Measurements from ENCODE around the gene PPP4R3A.

GRCh38 chr14:91511043-91511383 is 903 bp upstream of the PPP4R3A start:
- no peak for TF ChIP-seq EZH2 (IDR thresholded peaks at IDR 0.05; ENCODE audit: borderline replicate concordance, low read depth, low read length, severe bottlenecking)
- no peak for TF ChIP-seq POLR2AphosphoS5 (IDR thresholded peaks at IDR 0.05; ENCODE audit: insufficient read depth, low read depth, low read length)
- no peak for TF ChIP-seq CTCF (IDR thresholded peaks at IDR 0.05; ENCODE audit: extremely low read depth in 1 of 2, insufficient read depth in 1 of 2, low read depth in 1 of 2, low read length in 2 of 2)
- TF ChIP-seq, protein P1, sequence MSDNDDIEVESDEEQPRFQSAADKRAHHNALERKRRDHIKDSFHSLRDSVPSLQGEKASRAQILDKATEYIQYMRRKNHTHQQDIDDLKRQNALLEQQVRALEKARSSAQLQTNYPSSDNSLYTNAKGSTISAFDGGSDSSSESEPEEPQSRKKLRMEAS (IDR thresholded peaks at IDR 0.05; ENCODE audit: insufficient read depth, insufficient read length) = no peak
- no peak for TF ChIP-seq JUN (IDR thresholded peaks at IDR 0.05; ENCODE audit: borderline replicate concordance, insufficient read depth, insufficient read length, low read depth)
- no peak for TF ChIP-seq MYC (IDR thresholded peaks at IDR 0.05; ENCODE audit: low read depth, low read length)
- no peak for TF ChIP-seq POLR2A (IDR thresholded peaks at IDR 0.05; ENCODE audit: low read depth, low read length)
- TF ChIP-seq FOS (IDR thresholded peaks at IDR 0.05; ENCODE audit: borderline replicate concordance, insufficient read depth, low read length) = no peak
